OCI-M2 (cell line): Measurements from ENCODE around the gene ONECUT3.
"Not testable (repeated sequence)": the region's sequence is repeated elsewhere in the genome, so short reads cannot be mapped to it uniquely, and the experiment has no call there.

Experiments used
- DNase-seq: peaks from one replicate; lab custom pipeline; 2025; ENCODE audit not compliant: unreplicated experiment; lab: John Stamatoyannopoulos, UW

The ONECUT3 gene

GRCh38 chr19:1755467-1756171 is 2.3 kb downstream of the ONECUT3 start:
- no peak for DNase-seq

GRCh38 chr19:1756264-1756663 is 3.0 kb downstream of the ONECUT3 start:
- DNase-seq: no peak

- DNase-seq: no peak
Measured at GRCh38 chr19:1756705-1757465, 3.6 kb downstream of the ONECUT3 start.

GRCh38 chr19:1757468-1758230 is 4.3 kb downstream of the ONECUT3 start:
- DNase-seq: no peak

- no peak for DNase-seq
Measured at GRCh38 chr19:1758231-1758577, 4.9 kb downstream of the ONECUT3 start.

- DNase-seq: no peak
Measured at GRCh38 chr19:1758959-1759903, 5.9 kb downstream of the ONECUT3 start.

GRCh38 chr19:1760020-1760419 is 6.7 kb downstream of the ONECUT3 start:
- no peak for DNase-seq

- not testable (repeated sequence) for DNase-seq
Measured at GRCh38 chr19:1760786-1761527, 7.7 kb downstream of the ONECUT3 start.

GRCh38 chr19:1761528-1762242 is 8.4 kb downstream of the ONECUT3 start:
- DNase-seq: no peak

- no peak for DNase-seq
Measured at GRCh38 chr19:1762243-1763117, 9.2 kb downstream of the ONECUT3 start.

- DNase-seq: no peak
Measured at GRCh38 chr19:1763648-1764639, 10.6 kb downstream of the ONECUT3 start.

GRCh38 chr19:1764729-1765128 is 11.4 kb downstream of the ONECUT3 start:
- DNase-seq: no peak

GRCh38 chr19:1765232-1765903 is 12.1 kb downstream of the ONECUT3 start:
- DNase-seq: no peak

- no peak for DNase-seq
Measured at GRCh38 chr19:1765904-1766799, 12.8 kb downstream of the ONECUT3 start.

GRCh38 chr19:1766800-1767352 is 13.6 kb downstream of the ONECUT3 start:
- no peak for DNase-seq
